Brain microvascular endothelial cell (primary cell): ENCODE results near the gene HK2.
"Not testable (repeated sequence)": the region's sequence is repeated elsewhere in the genome, so short reads cannot be mapped to it uniquely, and the experiment has no call there.

Source experiments
- DNase-seq: peaks from one replicate; pipeline ENCODE4 v3.0.0-alpha.2; 2020
- H3K27ac ChIP-seq: fragments of 250-450 bp; sonication (Bioruptor Pico); 2 replicates; pipeline ENCODE4 v1.5.1; 2020; ENCODE audit warnings: mild to moderate bottlenecking, moderate library complexity
- H3K27me3 ChIP-seq: fragments of 250-450 bp; sonication (Bioruptor Pico); replicated peaks from 2 replicates; pipeline ENCODE4 v1.5.1; 2020; ENCODE audit warnings: mild to moderate bottlenecking
- H3K36me3 ChIP-seq: fragments of 250-450 bp; sonication (Bioruptor Pico); replicated peaks from 2 replicates; pipeline ENCODE4 v1.5.1; 2020; ENCODE audit warnings: mild to moderate bottlenecking
- H3K4me3 ChIP-seq: 2 replicates; pipeline ENCODE4 v1.5.1; 2011; ENCODE audit warnings: low read depth, mild to moderate bottlenecking, control low read depth, low read length, moderate library complexity
- in situ Hi-C: cut with HindIII; loops from 2 replicates; pipeline ENCODE4 v1.10.0; 2017; ENCODE audit warnings: low sequenced_read_pairs, low pct_ligation_motif_present
- TF ChIP-seq, protein P1 (sequence below): IDR thresholded peaks from 2 replicates; pipeline ENCODE4 v1.5.1; 2011; ENCODE audit warnings: low read depth, mild to moderate bottlenecking, moderate library complexity, low read length, control low read depth, inconsistent platforms; ENCODE audit errors: missing control alignments

The HK2 gene

DNA sequence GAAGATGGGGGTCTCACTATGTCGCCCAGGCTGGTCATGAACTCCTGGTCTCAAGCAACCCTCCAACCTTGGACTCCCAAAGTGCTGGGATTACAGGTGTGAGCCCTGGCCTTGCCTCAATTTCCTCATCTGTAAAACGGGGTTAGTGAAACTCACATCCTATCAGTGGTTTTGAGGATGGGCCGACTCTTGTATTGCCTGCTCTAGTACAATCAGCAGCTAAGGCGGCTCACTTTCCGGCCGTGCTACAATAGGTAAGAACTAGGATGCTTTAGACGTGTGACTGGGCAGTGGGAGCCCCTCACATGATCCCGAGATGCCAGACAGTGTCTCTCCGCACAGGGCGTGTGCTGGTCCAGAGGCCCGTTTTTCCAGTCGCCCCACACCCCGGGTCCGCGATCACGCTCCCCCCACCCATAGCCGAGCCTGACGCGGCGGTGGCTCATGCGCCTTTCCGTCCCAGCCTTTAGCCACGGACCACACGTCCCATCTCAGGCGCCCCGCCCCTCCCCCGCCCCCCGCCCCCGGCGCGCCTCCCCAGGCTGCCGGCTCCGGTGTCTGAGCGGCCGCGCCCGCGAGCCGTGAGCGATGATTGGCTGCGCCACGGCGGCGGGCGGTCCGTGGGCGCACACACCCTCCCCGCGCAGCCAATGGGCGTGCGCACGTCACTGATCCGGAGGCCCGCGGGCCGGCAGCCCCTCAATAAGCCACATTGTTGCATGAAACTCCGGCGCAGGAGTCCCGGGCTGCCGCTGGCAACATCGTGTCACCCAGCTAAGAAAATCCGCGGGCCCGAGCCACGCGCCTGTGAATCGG lies at the start of gene HK2:
TSS of gene HK2 (plus strand) at position 710 of the 816 bp plus-strand sequence. CDS start 454 bp downstream, outside the sequence.
- TF ChIP-seq, protein P1, sequence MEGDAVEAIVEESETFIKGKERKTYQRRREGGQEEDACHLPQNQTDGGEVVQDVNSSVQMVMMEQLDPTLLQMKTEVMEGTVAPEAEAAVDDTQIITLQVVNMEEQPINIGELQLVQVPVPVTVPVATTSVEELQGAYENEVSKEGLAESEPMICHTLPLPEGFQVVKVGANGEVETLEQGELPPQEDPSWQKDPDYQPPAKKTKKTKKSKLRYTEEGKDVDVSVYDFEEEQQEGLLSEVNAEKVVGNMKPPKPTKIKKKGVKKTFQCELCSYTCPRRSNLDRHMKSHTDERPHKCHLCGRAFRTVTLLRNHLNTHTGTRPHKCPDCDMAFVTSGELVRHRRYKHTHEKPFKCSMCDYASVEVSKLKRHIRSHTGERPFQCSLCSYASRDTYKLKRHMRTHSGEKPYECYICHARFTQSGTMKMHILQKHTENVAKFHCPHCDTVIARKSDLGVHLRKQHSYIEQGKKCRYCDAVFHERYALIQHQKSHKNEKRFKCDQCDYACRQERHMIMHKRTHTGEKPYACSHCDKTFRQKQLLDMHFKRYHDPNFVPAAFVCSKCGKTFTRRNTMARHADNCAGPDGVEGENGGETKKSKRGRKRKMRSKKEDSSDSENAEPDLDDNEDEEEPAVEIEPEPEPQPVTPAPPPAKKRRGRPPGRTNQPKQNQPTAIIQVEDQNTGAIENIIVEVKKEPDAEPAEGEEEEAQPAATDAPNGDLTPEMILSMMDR, result no peak
- no peaks in the 10 kb centered on the region for H3K27me3 ChIP-seq
- no peaks in the 10 kb centered on the region for H3K36me3 ChIP-seq
- in situ Hi-C loops, result no loop called here
- peak; percentile 65 for DNase-seq
- H3K27ac ChIP-seq, result peak within 1 kb of the TSS; percentile 8
- peak within 1 kb of the TSS; percentile 73 for H3K4me3 ChIP-seq

DNA sequence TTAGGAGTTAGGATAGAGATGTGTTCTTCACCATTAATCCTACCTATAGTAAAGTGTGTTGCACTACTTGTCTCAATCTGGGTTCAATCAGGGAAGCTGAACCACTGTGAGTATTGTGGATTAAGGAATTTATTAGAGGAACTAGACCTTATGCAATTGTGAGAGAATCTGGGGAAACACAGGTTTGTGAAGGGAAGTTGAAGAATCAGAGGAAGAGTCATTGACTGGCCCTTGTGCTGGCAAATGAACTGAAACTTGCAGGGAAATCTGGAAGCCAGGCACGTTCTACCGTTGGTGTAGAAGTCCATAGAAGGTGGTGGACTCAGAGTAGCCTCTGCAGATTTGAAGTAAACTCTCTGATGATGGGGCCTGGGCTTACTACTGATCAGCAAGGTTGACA lies 44.7 kb upstream of the HK2 start:
- no peak overlapping the region for H3K27ac ChIP-seq
- no peaks in the 10 kb centered on the region for H3K27me3 ChIP-seq
- DNase-seq, result no peak
- TF ChIP-seq, protein P1, result no peak
- no peaks in the 10 kb centered on the region for H3K36me3 ChIP-seq
- in situ Hi-C loops, result no loop called here
- H3K4me3 ChIP-seq, result no peak overlapping the region

DNA sequence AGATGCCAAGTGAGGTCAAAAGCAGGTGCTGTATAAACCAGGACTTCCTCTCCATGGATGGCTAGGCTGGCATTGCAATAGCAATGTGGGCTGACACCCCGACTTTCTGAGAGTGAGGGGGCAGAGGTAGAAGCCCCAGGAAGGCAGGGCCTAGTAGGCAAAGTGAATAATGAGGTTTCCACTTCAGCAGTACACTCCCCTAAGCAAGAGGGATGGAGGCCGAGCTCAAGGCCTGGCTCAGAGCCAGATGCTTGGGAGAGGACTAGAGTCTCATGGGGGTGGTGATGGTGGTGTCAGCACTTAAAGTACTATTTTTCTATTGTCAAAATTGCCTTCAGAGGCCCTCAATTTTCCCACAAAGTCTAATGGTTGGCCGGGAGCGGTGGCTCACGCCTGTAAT lies 41.6 kb upstream of the HK2 start:
- DNase-seq, result no peak
- Histone ChIP-seq H3K27ac (no peak overlapping the region), H3K36me3 (no peaks in the 10 kb centered on the region), H3K27me3 (no peaks in the 10 kb centered on the region), H3K4me3 (no peak overlapping the region)
- in situ Hi-C loops, result no loop called here
- TF ChIP-seq, protein P1, result no peak

DNA sequence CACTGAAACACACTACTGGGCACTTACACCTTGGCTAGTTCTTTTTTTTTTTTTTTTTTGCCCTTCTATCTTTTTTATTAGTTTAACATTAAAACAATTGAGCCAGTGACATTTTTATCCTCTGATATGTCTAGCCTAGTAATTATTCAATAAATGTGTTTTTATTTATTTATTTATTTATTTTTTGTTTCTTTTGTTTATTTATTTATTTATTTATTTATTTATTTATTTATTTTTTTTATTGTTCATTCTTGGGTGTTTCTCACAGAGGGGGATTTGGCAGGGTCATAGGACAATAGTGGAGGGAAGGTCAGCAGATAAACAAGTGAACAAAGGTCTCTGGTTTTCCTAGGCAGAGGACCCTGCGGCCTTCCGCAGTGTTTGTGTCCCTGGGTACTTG lies 39.0 kb upstream of the HK2 start:
- H3K36me3 ChIP-seq, H3K27me3 ChIP-seq, H3K27ac ChIP-seq, H3K4me3 ChIP-seq, in situ Hi-C loops, DNase-seq: not testable (repeated sequence)

DNA sequence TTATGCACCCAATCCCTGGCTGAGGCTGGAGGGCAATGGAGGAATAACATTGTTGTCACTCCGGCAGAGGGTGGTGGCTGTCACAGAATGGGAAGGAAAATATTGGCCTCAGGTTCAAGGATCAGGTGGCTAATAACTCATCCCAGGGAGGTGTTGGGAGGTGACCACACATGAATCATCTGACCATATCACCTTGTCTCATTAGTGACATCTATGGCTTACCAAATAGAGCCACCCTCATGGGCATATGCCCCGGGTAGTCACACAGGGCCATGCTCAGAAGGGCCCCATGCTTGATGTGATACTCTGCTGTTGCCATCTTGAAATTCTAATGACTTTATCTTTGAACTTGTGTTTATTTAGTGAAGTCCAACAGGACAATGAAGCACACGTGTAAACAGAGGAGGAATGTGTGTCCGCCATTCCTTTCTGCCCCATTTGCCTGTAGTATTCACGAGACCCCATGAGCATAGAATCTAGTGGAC lies 27.5 kb upstream of the HK2 start:
- in situ Hi-C loops, result no loop called here
- Histone ChIP-seq H3K4me3 (no peak overlapping the region), H3K27ac (no peak overlapping the region), H3K27me3 (no peaks in the 10 kb centered on the region), H3K36me3 (no peaks in the 10 kb centered on the region)
- TF ChIP-seq, protein P1, result no peak
- no peak for DNase-seq

DNA sequence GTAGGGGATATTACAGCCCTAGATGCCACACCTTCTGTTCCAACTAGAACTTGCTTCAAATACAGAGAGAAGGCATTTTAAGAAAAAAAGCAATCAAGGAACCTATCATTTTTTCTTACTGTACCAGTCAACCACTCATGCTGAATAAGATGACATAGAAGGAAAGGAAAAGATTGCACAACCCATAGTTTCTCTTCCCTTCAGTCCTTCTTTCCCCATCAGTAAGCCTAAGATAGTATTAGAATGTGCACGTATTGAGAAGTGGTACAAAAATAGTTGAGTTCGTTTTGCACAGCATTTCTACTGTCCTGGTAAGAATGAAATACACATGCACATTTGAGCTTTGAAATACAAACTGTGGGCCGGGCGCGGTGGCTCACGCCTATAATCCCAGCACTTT lies 27.0 kb upstream of the HK2 start:
- Histone ChIP-seq H3K27me3 (no peaks in the 10 kb centered on the region), H3K4me3 (no peak overlapping the region), H3K27ac (no peak overlapping the region), H3K36me3 (no peaks in the 10 kb centered on the region)
- TF ChIP-seq, protein P1, result no peak
- in situ Hi-C loops, result no loop called here
- DNase-seq, result no peak
